Gastroesophageal sphincter (tissue), 3 donors: ENCODE data around the gene DZIP3.

Experiments used
- POLR2A ChIP-seq, 2 donors: fragments of 450-650 bp; IDR thresholded peaks; one replicate each; pipeline ENCODE4 v1.6.1; 2017; ENCODE audit warnings: antibody characterized with exemption in 2 of 2, mild to moderate bottlenecking in 2 of 2, moderate library complexity in 1 of 2
- TF ChIP-seq, protein P1 (sequence below), 4 experiments: fragments of 200-600 bp in 2 of 4; fragments of 450-650 bp in 2 of 4; sonication (generic) in 1 of 4; IDR thresholded peaks; one replicate each; pipeline ENCODE4 v1.5.1; 2017 to 2019; ENCODE audit warnings: antibody characterized with exemption in 4 of 4, mild to moderate bottlenecking in 2 of 4, moderate library complexity in 2 of 4

DNA sequence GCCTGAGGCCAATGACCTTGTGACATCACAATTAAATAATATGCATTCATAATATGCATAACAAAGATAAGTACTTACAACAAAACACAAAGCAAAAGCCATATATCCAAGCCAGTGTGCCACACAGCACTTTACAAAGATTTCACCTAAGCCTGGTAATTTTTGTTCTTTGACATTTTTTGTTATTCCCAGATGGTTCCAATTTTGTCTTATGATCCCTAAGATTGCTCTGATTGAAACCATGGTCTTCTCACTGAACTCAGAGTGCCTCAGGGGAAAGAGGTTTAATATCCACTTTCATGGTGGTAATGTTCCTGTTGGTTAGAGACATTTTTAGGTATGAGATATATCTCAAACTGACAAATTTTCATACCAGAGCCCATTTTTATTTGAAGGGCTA is 138.6 kb downstream of the DZIP3 start:
- TF ChIP-seq, protein P1, sequence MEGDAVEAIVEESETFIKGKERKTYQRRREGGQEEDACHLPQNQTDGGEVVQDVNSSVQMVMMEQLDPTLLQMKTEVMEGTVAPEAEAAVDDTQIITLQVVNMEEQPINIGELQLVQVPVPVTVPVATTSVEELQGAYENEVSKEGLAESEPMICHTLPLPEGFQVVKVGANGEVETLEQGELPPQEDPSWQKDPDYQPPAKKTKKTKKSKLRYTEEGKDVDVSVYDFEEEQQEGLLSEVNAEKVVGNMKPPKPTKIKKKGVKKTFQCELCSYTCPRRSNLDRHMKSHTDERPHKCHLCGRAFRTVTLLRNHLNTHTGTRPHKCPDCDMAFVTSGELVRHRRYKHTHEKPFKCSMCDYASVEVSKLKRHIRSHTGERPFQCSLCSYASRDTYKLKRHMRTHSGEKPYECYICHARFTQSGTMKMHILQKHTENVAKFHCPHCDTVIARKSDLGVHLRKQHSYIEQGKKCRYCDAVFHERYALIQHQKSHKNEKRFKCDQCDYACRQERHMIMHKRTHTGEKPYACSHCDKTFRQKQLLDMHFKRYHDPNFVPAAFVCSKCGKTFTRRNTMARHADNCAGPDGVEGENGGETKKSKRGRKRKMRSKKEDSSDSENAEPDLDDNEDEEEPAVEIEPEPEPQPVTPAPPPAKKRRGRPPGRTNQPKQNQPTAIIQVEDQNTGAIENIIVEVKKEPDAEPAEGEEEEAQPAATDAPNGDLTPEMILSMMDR (IDR thresholded peaks at IDR 0.05): no peak
- no peak for TF ChIP-seq POLR2A (IDR thresholded peaks at IDR 0.05)
